ENCODE data around the gene LY6G6C. TPM values are rescaled to one million over a fixed set of nuclear protein-coding genes. Genes with fewer than 3 reads are reported as not detected.

LY6G6C gene
- total and polyA plus RNA-seq, 10 of the 15 experiments (the other 5 are each of a cell fraction or from before 2014, with no cell fraction given): not detected

- no peak overlapping the region for H3K9ac ChIP-seq (ENCODE audit: control insufficient read depth, insufficient read depth, low read length)
- H2AFZ ChIP-seq (ENCODE audit: control insufficient read depth, low read depth, low read length): no peak overlapping the region
- no peak overlapping the region for H3K4me2 ChIP-seq (ENCODE audit: control insufficient read depth, insufficient read depth)
- H3K36me3 ChIP-seq (ENCODE audit: control insufficient read depth in 2 of 2, insufficient read depth in 2 of 2, low read length in 1 of 2): peaks cover 0 to 2% of the 10 kb centered on the region in 2 experiments; a peak in 3 of 4 replicates
- ChIA-PET POLR2A (interaction anchor here (0.6 kb wide), 1 partner anchor 279 kb away, joined by 3 read pairs; no protein-coding TSS in a partner anchor), RAD21 (ENCODE audit: unreplicated experiment) (interaction anchor here (0.8 kb wide), 1 partner anchor 44 kb away, joined by 5 read pairs; no protein-coding TSS in a partner anchor), SMC1A (ENCODE audit: uncharacterized antibody, unreplicated experiment) (interaction anchor here (5.3 kb wide), 1 partner anchor 13 kb away, joined by 45 read pairs; the partner anchor contains the start of genes CLIC1 and MSH5), CTCF (interaction anchor here (1.2 to 1.7 kb wide), 3 partner anchors 43 to 105 kb away, joined by 3 to 5 read pairs (median 4); partner anchors contain the start of gene HSPA1B)
- BruUV-seq (replicated peaks): no TSS peak
- H3K9me3 ChIP-seq (replicated peaks; ENCODE audit: control insufficient read depth, insufficient read depth, low read length): no peaks in the 10 kb centered on the region
- H3K4me1 ChIP-seq (ENCODE audit: control insufficient read depth, insufficient read depth, low read length): peaks cover 24% of the 10 kb centered on the region
- DNase-seq (ENCODE audit: low read depth, low spot score) (no peak), FAIRE-seq (no peak), ATAC-seq (no peak)
- H4K20me1 ChIP-seq (ENCODE audit: control insufficient read depth, insufficient read depth): no peaks in the 10 kb centered on the region
- H3K79me2 ChIP-seq (ENCODE audit: control insufficient read depth, insufficient read depth, low read length): no peaks in the 10 kb centered on the region
- intact Hi-C loops (cut with micrococcal nuclease; ENCODE audit: unreplicated experiment): no loop called here
- TF ChIP-seq EZH2 (IDR thresholded peaks at IDR 0.05; ENCODE audit: borderline replicate concordance, control insufficient read depth, low read depth, low read length) (no peak), CEBPB (IDR thresholded peaks at IDR 0.05; ENCODE audit: borderline replicate concordance in 1 of 2, low read depth in 2 of 2, low read length in 2 of 2) (no peak), ZBED1 (IDR thresholded peaks at IDR 0.05; ENCODE audit: borderline replicate concordance) (no peak), ZBTB40 (IDR thresholded peaks at IDR 0.05; ENCODE audit: borderline replicate concordance) (no peak), USF2 (IDR thresholded peaks at IDR 0.05; ENCODE audit: borderline replicate concordance, low read depth, low read length) (no peak), NBN (IDR thresholded peaks at IDR 0.05) (no peak), CTCF (IDR thresholded peaks at IDR 0.05 in 2 of 3, conservative IDR thresholded peaks at IDR 0.05 in 1 of 3; ENCODE audit: control insufficient read depth in 2 of 3, extremely low read depth in 1 of 3, insufficient read depth in 1 of 3, low read depth in 3 of 3, low read length in 3 of 3) (no peak), CBX5 (IDR thresholded peaks at IDR 0.05; ENCODE audit: low read depth) (no peak), RCOR1 (conservative IDR thresholded peaks at IDR 0.05; ENCODE audit: low read depth, low read length) (no peak), ZNF24 (IDR thresholded peaks at IDR 0.05) (no peak), RAD51 (IDR thresholded peaks at IDR 0.05) (no peak), CHD1 (IDR thresholded peaks at IDR 0.05; ENCODE audit: low read depth, low read length) (no peak), WRNIP1 (IDR thresholded peaks at IDR 0.05; ENCODE audit: borderline replicate concordance, low read depth, low read length) (no peak), POLR2AphosphoS5 (IDR thresholded peaks at IDR 0.05; ENCODE audit: low read length) (no peak)
- no peak overlapping the region for H3K27ac ChIP-seq (ENCODE audit: control insufficient read depth, insufficient read depth)
- H3K4me3 ChIP-seq: no peak overlapping the region
- 87% methylated on average over 12 of the region's 12 CpGs for WGBS (ENCODE audit: insufficient coverage, insufficient replicate concordance, low lambda C conversion rate, missing lambda C conversion rate)
- no peaks in the 10 kb centered on the region; a peak in 1 of 4 replicates for H3K27me3 ChIP-seq (replicated peaks in 1 of 2; ENCODE audit: control insufficient read depth in 2 of 2, insufficient read depth in 2 of 2, low read length in 1 of 2)
- in situ Hi-C loops (cut with MboI): no loop called here
Observed at GRCh38 chr6:31725502-31726350, 4.2 kb upstream of the LY6G6C start.

All from GM12878 (cell line).